ENCODE data around the gene LRP2. TPM values are rescaled to one million over a fixed set of nuclear protein-coding genes. Genes with fewer than 3 reads are reported as not detected.

The LRP2 gene
- total and polyA plus RNA-seq, 10 of the 15 experiments (the other 5 are each of a cell fraction or from before 2014, with no cell fraction given): 0.01 to 0.19 (median 0.06) TPM; not detected in 5

DNA sequence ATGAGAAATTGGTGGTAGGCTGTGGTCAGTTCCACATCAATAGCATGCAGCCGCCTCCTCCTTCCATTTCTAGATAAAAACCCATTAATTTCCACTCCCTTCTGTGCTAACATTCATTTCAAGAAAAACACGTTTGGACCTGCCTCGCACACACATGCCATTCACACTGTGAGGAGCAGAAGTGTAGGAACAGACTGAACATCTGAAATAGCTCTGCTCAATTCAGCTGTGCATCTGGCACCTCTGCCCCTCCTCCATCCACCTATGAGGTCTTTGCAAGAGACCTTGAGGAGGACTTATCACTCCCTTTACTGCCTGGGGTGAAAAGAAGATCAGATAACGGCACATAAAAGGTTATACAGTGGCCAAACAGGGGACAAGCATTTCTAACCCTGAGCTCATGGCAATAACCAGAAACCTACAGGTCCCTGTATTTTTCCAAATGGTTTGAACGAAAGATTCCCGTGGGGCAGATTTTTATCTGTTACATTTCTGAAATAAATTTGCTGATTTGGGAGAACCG lies 30.8 kb upstream of the LRP2 start (continued):
- TF ChIP-seq MTA2 (IDR thresholded peaks at IDR 0.05; ENCODE audit: low read depth): peak; percentile 93
- no peak for TF ChIP-seq HDAC2 (IDR thresholded peaks at IDR 0.05)
- peak in 1 of 2 experiments; percentile 63; a peak in 2 of 4 replicates for TF ChIP-seq BHLHE40 (IDR thresholded peaks at IDR 0.05; ENCODE audit: borderline replicate concordance in 1 of 2, low read depth in 2 of 2, low read length in 1 of 2)
- TF ChIP-seq NFIC (IDR thresholded peaks at IDR 0.05; ENCODE audit: low read depth, low read length): peak; percentile 59; the same call in 1 of the 2 replicates
- TF ChIP-seq MEF2B (IDR thresholded peaks at IDR 0.05; ENCODE audit: partially characterized antibody, poor library complexity, severe bottlenecking): peak; percentile 23
- peak; percentile 50; the same call in 1 of the 2 replicates for TF ChIP-seq CREM (IDR thresholded peaks at IDR 0.05; ENCODE audit: low read depth)
- TF ChIP-seq DPF2 (IDR thresholded peaks at IDR 0.05): peak; percentile 50; the same call in 1 of the 2 replicates
- peak; percentile 41; the same call in 1 of the 2 replicates for TF ChIP-seq JUNB (IDR thresholded peaks at IDR 0.05)
- TF ChIP-seq IKZF1 (conservative IDR thresholded peaks at IDR 0.05): peak; percentile 39; the same call in 1 of the 2 replicates
- peak; percentile 80 for TF ChIP-seq IRF4 (IDR thresholded peaks at IDR 0.05; ENCODE audit: low read depth, low read length)
- no peak for TF ChIP-seq YBX1 (IDR thresholded peaks at IDR 0.05)
- TF ChIP-seq TCF7 (IDR thresholded peaks at IDR 0.05; ENCODE audit: borderline replicate concordance): peak; percentile 91; the same call in 1 of the 2 replicates
- no peak for TF ChIP-seq CHD4 (IDR thresholded peaks at IDR 0.05)

DNA sequence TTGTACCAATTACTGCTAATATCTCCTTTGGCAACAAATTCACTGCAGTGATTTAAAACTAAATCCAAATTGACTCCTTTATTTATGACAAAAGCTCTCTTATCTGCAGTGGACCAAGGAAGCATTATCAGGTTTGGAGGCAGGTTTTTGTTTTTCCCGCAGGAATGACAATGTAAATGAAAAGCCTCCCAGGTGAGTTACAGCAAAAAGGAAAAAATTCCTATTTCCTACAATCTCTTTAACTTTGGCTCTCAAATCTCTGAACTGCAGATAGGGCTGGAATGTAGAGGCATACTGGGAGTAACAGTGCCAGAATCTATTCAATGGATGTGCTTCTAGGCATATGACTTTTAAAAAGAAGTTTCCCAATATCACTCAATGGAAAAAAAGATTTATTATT lies 28.9 kb upstream of the LRP2 start:
- no peaks in the 10 kb centered on the region for H3K79me2 ChIP-seq (ENCODE audit: control insufficient read depth, insufficient read depth, low read length)
- 86% methylated on average over 1 of the region's 1 CpG for WGBS (ENCODE audit: insufficient coverage, insufficient replicate concordance, low lambda C conversion rate, missing lambda C conversion rate)
- ChIA-PET SMC1A (ENCODE audit: uncharacterized antibody, unreplicated experiment) (no interaction called here), POLR2A (no interaction called here), CTCF (no interaction called here), RAD21 (ENCODE audit: unreplicated experiment) (no interaction called here)
- in situ Hi-C loops (cut with MboI): no loop called here
- no peaks in the 10 kb centered on the region for H3K36me3 ChIP-seq (ENCODE audit: control insufficient read depth in 2 of 2, insufficient read depth in 2 of 2, low read length in 1 of 2)
- H3K9me3 ChIP-seq (replicated peaks; ENCODE audit: control insufficient read depth, insufficient read depth, low read length): no peaks in the 10 kb centered on the region
- FAIRE-seq (no peak), DNase-seq (ENCODE audit: low read depth, low spot score) (no peak), ATAC-seq (no peak)
- H4K20me1 ChIP-seq (ENCODE audit: control insufficient read depth, insufficient read depth): no peaks in the 10 kb centered on the region
- H2AFZ ChIP-seq (ENCODE audit: control insufficient read depth, low read depth, low read length): no peak overlapping the region
- H3K9ac ChIP-seq (ENCODE audit: control insufficient read depth, insufficient read depth, low read length): no peak overlapping the region
- H3K4me3 ChIP-seq: no peak overlapping the region
- no peak overlapping the region for H3K27ac ChIP-seq (ENCODE audit: control insufficient read depth, insufficient read depth)
- no peaks in the 10 kb centered on the region for H3K4me1 ChIP-seq (ENCODE audit: control insufficient read depth, insufficient read depth, low read length)
- intact Hi-C loops (cut with micrococcal nuclease; ENCODE audit: unreplicated experiment): loop anchor here (10.0 kb wide), 1 partner anchor 246 kb away; no protein-coding TSS in a partner anchor
- peaks cover 0 to 3% of the 10 kb centered on the region in 2 experiments; a peak in 1 of 4 replicates for H3K27me3 ChIP-seq (replicated peaks in 1 of 2; ENCODE audit: control insufficient read depth in 2 of 2, insufficient read depth in 2 of 2, low read length in 1 of 2)
- no TSS peak for BruUV-seq (replicated peaks)
- H3K4me2 ChIP-seq (ENCODE audit: control insufficient read depth, insufficient read depth): no peak overlapping the region
- TF ChIP-seq TCF3 (IDR thresholded peaks at IDR 0.05; ENCODE audit: borderline replicate concordance, insufficient read depth, low read depth, low read length) (no peak), MTA3 (IDR thresholded peaks at IDR 0.05; ENCODE audit: borderline replicate concordance, low read length) (no peak), RELA (IDR thresholded peaks at IDR 0.05; ENCODE audit: borderline replicate concordance, partially characterized antibody) (no peak), IKZF1 (conservative IDR thresholded peaks at IDR 0.05) (no peak), PML (IDR thresholded peaks at IDR 0.05; ENCODE audit: low read length) (no peak), JUNB (IDR thresholded peaks at IDR 0.05) (no peak), HDAC6 (IDR thresholded peaks at IDR 0.05; ENCODE audit: unreplicated experiment) (no peak), POU2F2 (IDR thresholded peaks at IDR 0.05; ENCODE audit: borderline replicate concordance, low read depth, low read length) (no peak), SMAD1 (IDR thresholded peaks at IDR 0.05; ENCODE audit: low read depth, partially characterized antibody) (no peak), MYB (IDR thresholded peaks at IDR 0.05; ENCODE audit: borderline replicate concordance, low read depth, low read length) (no peak), RUNX3 (IDR thresholded peaks at IDR 0.05; ENCODE audit: low read length) (no peak), ETV6 (conservative IDR thresholded peaks at IDR 0.05 in 1 of 2, IDR thresholded peaks at IDR 0.05 in 1 of 2; ENCODE audit: borderline replicate concordance in 1 of 2, low read depth in 1 of 2) (no peak), BMI1 (IDR thresholded peaks at IDR 0.05; ENCODE audit: borderline replicate concordance) (no peak)
- TF ChIP-seq, protein P1, sequence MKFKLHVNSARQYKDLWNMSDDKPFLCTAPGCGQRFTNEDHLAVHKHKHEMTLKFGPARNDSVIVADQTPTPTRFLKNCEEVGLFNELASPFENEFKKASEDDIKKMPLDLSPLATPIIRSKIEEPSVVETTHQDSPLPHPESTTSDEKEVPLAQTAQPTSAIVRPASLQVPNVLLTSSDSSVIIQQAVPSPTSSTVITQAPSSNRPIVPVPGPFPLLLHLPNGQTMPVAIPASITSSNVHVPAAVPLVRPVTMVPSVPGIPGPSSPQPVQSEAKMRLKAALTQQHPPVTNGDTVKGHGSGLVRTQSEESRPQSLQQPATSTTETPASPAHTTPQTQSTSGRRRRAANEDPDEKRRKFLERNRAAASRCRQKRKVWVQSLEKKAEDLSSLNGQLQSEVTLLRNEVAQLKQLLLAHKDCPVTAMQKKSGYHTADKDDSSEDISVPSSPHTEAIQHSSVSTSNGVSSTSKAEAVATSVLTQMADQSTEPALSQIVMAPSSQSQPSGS (IDR thresholded peaks at IDR 0.05; ENCODE audit: low read length): no peak

All from GM12878 (cell line).